Kidney (tissue), 14 donors: ENCODE data around the gene GINS1. TPM values are rescaled to one million over a fixed set of nuclear protein-coding genes. Genes with fewer than 3 reads are reported as not detected.
A peak's percentile ranks its signal among the peaks of the same experiment; 100 is the strongest.

ENCODE experiments used
- DNase-seq, 5 donors: peaks; one replicate each; pipeline ENCODE4 v3.0.0-alpha.2; 2013 to 2020
- FAIRE-seq: peaks from 2 replicates; lab custom pipeline; 2012; peaks lifted over from hg19 to GRCh38; lab: Jason Lieb, UNC
- H3K27ac ChIP-seq, 2 donors: one replicate each; pipeline ENCODE4 v1.7.0; 2013; ENCODE audit warnings: low read depth in 2 of 2, low read length in 2 of 2, inconsistent platforms in 1 of 2
- H3K27me3 ChIP-seq: one replicate; pipeline ENCODE4 v1.7.1; 2013; ENCODE audit warnings: low read length, inconsistent platforms; ENCODE audit not compliant: control insufficient read depth, insufficient read depth
- H3K36me3 ChIP-seq, 3 donors: one replicate each; pipeline versions ENCODE4 v1.7.0 to v1.7.1; 2013; ENCODE audit warnings: low read length in 3 of 3, control low read depth in 1 of 3, inconsistent platforms in 1 of 3; ENCODE audit not compliant: insufficient read depth in 3 of 3, control insufficient read depth in 2 of 3
- H3K4me1 ChIP-seq, 3 donors: one replicate each; pipeline versions ENCODE4 v1.7.0 to v1.7.1; 2013; ENCODE audit warnings: low read length in 3 of 3, inconsistent platforms in 1 of 3, low read depth in 1 of 3; ENCODE audit not compliant: control insufficient read depth in 2 of 3, insufficient read depth in 2 of 3
- H3K4me3 ChIP-seq, 3 donors: one replicate each; pipeline versions ENCODE4 v1.7.0 to v1.8.1; 2013; ENCODE audit warnings: low read length in 3 of 3, control low read depth in 1 of 3, inconsistent platforms in 1 of 3
- H3K9ac ChIP-seq, 3 donors: one replicate each; pipeline versions ENCODE4 v1.7.0 to v1.7.1; 2013; ENCODE audit warnings: low read length in 3 of 3, control low read depth in 1 of 3, inconsistent platforms in 1 of 3
- H3K9me3 ChIP-seq, 3 donors: one replicate each; pipeline versions ENCODE4 v1.7.0 to v1.7.1; 2013; ENCODE audit warnings: low read length in 3 of 3, control low read depth in 1 of 3, inconsistent platforms in 1 of 3; ENCODE audit not compliant: control insufficient read depth in 2 of 3, insufficient read depth in 1 of 3
- CTCF ChIP-seq: IDR thresholded peaks from 3 replicates; pipeline ENCODE4 v1.5.1; 2012; ENCODE audit warnings: mild to moderate bottlenecking, moderate library complexity, borderline replicate concordance; ENCODE audit not compliant: insufficient read depth; ENCODE audit errors: extremely low read depth
- intact Hi-C: fragments of 100-400 bp; cut with DNase I; formaldehyde crosslinking; loops from one replicate; pipeline ENCODE4 v1.11.1; 2022
- polyA plus RNA-seq: library from polyadenylated mRNA; stranded (reverse); fragments of 350-450 nt; fragmentation: Illumina TruSeq; extraction: RNeasy Lipid Tissue Mini Kit (QIAGEN cat#74804); gene quantifications from one replicate; pipeline ENCODE4 v1.2.3, GENCODE V29; 2014; ENCODE audit warnings: low read depth, low replicate concordance; ENCODE audit not compliant: insufficient read depth
- total RNA-seq: library from RNA; stranded (reverse); fragmentation: NEBNext Ultra II Directional; extraction: Animal tissue kit (Norgen Biotek cat#: 25700); gene quantifications from one replicate; pipeline ENCODE4 v1.2.1, GENCODE V29; 2021
- donor health status: control.
- donor health status: control.
- donor health status: control.
- donor health status: control.
- donor health status: control.
- donor health status: DM: yes; HTN: yes; CAD: no.
- donor health status: Normal renal cell carcinoma (clear cell type).

The GINS1 gene
- total and polyA plus RNA-seq, 2 donors from 2014 or later: 1.1 to 2.4 TPM

- H3K36me3 ChIP-seq: peaks cover 4 to 46% (median 26%) of the 10 kb centered on the region in 3 donors
- no peak overlapping the region for H3K27ac ChIP-seq
- no peak for TF ChIP-seq CTCF
- H3K4me3 ChIP-seq: no peak overlapping the region
- H3K27me3 ChIP-seq: no peaks in the 10 kb centered on the region
- no peaks in the 10 kb centered on the region for H3K4me1 ChIP-seq
- no peaks in the 10 kb centered on the region for H3K9me3 ChIP-seq
- FAIRE-seq (no peak), DNase-seq (peak in 1 of 5 donors; percentile 54)
- intact Hi-C loops: no loop called here
- no peak overlapping the region for H3K9ac ChIP-seq
These were observed 58.0 kb downstream of the GINS1 start for GRCh38 chr20:25465243-25466135.

GRCh38 chr20:25466846-25467245 lies 59.4 kb downstream of the GINS1 start:
- Histone ChIP-seq H3K27ac (no peak overlapping the region), H3K36me3 (peaks cover 4 to 46% (median 28%) of the 10 kb centered on the region in 3 donors), H3K9ac (no peak overlapping the region), H3K9me3 (no peaks in the 10 kb centered on the region), H3K4me3 (no peak overlapping the region), H3K4me1 (no peaks in the 10 kb centered on the region), H3K27me3 (no peaks in the 10 kb centered on the region)
- intact Hi-C loops: no loop called here
- TF ChIP-seq CTCF: no peak
- DNase-seq (no peak), FAIRE-seq (no peak)

GRCh38 chr20:25467441-25467840 lies 60.0 kb downstream of the GINS1 start:
- no peak for FAIRE-seq
- DNase-seq: no peak
- Histone ChIP-seq H3K36me3 (peaks cover 4 to 45% (median 28%) of the 10 kb centered on the region in 3 donors), H3K27me3 (no peaks in the 10 kb centered on the region), H3K4me3 (no peak overlapping the region), H3K27ac (no peak overlapping the region), H3K9me3 (no peaks in the 10 kb centered on the region), H3K9ac (no peak overlapping the region), H3K4me1 (no peaks in the 10 kb centered on the region)
- intact Hi-C loops: no loop called here
- TF ChIP-seq CTCF: no peak
